NCI-H748 treated with DMSO at 0.1 percent for 48 hours (cell line): Measurements from ENCODE around the gene BCAT1.
"Not testable (repeated sequence)": the region's sequence is repeated elsewhere in the genome, so short reads cannot be mapped to it uniquely, and the experiment has no call there.

Source experiments
- DNase-seq: peaks from one replicate; lab custom pipeline; 2025; lab: John Stamatoyannopoulos, UW

Gene BCAT1

DNA sequence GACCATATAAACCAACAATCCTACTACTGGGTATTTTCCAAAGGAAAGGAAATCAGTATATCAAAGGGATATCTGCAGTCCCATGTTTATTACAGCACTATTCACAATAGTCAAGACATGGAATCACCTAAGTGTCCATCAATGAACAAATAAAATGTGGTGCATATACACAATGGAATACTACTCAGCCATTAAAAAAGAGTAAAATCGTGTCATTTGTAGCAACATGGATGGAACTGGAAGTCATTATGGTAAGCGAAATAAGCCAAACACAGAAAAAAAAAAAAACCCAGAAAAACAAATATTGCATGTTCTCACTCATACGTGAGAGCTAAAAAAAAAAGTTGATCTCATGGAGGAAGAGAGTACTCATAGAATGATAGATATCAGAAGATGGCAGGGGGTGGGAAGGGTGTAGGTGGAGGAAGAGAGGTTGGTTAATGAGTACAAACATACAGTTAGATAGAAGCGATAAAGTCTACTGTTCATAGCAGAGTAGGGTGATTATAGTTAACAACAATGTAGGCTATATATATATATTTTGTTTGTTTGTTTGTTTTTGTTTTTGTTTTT lies 49.3 kb downstream of the BCAT1 start:
- no peak for DNase-seq

GRCh38 chr12:24898606-24899005 lies 50.3 kb downstream of the BCAT1 start:
- DNase-seq, result no peak

DNA sequence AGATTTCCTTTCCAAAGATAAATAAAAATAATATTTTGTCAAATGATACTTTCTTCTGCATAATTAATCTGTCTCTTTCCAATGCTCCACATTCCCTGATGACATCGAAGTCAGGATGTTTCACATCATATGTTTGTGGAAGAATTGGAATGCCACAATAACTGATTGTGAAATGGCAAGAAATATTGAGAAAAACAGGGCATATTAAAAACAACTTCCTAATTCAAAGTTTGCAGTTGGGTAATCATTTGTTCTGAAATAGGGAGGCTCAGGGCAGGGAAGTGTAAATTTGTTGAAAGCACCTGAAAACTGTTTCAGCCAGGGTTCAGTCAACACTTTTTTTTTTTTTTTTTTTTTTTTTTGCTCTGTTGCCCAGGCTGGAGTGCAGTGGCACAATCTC lies 50.7 kb downstream of the BCAT1 start:
- no peak for DNase-seq

GRCh38 chr12:24896171-24896570 lies 52.7 kb downstream of the BCAT1 start:
- DNase-seq, result no peak

GRCh38 chr12:24895612-24896011 lies 53.3 kb downstream of the BCAT1 start:
- no peak for DNase-seq

GRCh38 chr12:24894879-24895278 lies 54.0 kb downstream of the BCAT1 start:
- no peak for DNase-seq

- DNase-seq, result no peak
These were observed 58.7 kb downstream of the BCAT1 start for GRCh38 chr12:24890048-24890803.

GRCh38 chr12:24889411-24889810 lies 59.5 kb downstream of the BCAT1 start:
- no peak for DNase-seq

DNA sequence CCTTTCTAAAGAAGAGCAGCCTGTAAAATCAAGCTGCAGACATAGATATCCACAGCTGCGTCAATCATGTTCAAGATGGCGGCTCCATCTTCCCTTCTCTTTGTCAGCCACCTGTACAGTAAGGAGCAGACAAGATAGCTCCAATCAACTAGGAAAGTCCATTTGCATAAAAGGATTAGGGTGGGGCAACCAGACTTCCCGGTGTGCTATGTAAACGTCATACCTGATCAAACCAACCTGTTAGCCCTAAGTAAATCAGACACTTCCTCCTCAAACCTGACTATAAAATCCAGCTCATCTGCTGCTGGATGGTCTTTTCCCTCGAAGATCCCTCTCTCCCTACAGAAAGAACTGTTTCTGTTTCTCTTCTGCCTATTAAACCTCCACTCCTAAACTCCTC lies 60.1 kb downstream of the BCAT1 start:
- DNase-seq, result no peak

DNA sequence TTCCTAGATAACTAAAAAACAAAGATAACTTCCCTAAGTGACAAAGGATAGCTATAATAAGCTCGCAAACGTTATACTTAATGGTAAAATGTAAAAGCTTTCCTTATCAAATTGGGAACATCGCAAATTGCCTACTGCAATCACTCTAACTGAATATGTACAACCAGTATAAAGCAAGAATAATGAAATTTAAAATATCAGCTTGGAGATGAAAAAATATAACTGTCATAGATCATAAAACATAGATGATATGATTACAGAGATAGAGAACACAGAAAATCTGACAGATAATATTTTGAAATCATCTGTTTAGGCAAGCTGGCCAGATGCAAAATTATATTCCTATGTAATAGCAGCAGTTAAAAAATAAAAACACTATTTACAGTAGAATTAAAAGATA lies 64.0 kb downstream of the BCAT1 start:
- DNase-seq, result no peak

GRCh38 chr12:24881724-24882371 lies 67.1 kb downstream of the BCAT1 start:
- no peak for DNase-seq

DNA sequence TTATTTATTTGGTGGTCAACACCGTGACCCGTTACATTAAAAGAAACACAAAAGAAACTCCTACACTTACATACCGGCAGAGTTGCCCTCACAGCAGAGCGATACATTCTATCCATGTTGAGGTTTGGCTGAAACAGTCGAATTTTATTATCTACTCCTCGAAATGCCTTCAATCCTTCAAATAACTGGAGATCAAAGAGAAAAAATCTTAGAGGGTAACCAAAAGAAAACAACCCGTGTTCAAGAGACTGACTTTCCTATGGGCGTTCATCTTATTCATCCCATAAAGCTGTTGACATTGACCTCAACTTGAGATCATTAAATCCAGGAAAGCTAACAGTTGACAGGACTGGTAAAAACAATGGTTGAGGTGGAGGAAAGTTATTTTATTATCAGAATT lies 67.7 kb downstream of the BCAT1 start:
- no peak for DNase-seq

DNA sequence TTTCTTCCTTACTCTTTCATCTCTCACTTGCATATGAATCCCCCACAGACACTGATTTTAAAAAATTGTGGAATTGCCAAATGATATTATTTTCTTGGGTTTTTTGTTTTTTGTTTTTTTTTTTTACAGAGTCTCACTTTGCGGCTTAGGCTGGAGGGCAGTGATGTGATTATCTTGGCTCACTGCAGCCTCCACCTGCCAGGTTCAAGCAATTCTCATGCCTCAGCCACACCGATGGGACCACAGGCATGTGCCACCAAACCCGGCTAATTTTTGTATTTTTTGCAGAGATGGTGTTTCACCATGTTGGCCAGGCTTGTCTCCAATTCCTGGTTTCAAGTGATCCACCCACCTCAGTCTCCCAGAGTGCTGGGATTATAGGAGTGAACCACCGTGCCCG lies 68.2 kb downstream of the BCAT1 start:
- no peak for DNase-seq

DNA sequence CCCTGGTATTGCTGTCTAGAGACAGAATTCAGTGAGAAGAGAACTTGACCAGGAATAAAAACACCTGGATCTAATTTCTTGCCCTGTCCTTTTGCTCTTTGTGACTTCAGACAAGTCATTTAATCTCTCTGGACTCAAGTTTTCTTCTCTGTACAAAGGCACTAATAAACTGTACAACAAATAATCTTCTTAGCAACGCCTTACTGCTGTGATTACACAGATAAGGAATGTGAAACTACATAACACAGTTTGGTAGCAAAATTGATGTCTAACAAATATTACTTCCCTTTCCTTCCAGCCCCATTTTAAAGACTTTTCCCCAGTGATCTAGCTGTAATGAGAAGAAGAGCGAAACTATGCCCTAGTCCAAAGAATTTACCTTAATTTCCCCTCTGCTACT lies 69.3 kb downstream of the BCAT1 start:
- DNase-seq, result no peak

DNA sequence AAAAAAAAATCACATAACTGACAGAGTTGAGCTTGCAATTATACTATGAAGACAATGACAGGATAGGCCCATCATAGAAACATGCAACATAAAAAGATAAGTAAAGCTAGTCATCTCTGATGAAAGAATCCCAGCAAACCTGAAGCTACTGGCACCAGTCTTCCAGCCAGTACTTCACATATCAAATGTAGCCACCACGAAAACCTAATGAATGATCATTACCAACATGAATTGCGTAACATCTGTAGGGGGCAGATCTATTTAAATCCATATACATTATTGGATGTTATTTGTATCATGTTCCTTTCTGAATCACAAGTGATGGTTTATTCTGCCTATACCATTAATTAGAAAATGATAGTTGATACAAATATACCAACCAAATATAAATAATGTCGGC lies 73.9 kb downstream of the BCAT1 start:
- no peak for DNase-seq

DNA sequence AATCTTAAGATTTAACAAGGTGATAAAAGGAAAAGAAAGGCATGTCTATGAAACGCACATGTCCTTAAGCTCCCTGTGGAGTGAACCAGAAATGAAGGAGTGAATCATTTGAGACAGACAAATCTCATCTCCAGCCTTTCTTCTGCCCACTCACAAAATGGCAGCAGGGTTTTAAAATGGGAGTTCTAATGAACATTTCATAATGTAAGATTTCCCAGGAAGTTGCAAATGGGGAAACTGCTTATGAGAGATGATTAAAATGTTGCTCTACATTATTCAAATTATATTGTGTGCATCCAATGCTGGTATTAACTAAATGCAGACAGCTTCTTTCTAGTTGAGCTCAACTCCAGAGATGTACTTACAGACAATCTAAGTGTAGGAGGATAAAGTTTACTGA lies 76.7 kb downstream of the BCAT1 start:
- DNase-seq, result no peak

GRCh38 chr12:24866139-24866538 lies 82.8 kb downstream of the BCAT1 start:
- DNase-seq, result not testable (repeated sequence)

GRCh38 chr12:24864796-24865125 lies 84.1 kb downstream of the BCAT1 start:
- no peak for DNase-seq

DNA sequence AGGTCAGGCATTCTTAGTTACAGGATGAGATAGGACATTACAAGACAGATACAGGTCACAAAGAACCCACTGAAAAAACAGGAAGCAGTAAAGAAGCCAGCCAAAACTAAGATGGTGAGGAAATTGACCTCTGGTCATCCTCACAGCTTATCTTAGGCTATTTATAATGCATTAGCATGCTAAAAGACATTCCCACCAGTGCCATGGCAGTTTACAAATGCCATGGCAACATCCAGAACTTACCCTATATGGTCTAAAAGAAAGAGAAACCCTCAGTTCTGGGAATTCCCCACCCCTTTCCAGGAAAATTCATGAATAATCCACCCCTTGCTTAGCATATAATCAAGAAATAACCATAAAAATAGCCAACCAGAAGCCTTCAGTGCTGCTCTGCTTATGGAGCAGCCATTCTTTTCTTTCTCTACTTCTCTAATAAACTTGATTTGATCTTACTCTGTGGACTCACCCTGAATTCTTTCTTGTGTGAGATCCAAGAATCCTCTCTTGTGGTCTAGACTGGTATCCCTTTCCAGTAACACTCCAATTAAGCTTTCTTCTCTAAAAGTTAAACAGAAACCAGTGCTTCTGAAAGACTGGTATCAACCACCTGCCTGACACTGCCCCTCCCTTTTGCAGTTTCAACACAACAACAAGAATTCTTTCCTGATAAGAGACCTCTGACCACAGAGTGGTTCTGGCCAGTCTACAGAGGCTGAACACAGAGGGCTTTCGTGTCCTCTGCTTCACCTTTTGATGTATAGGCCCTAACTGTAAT lies 86.9 kb downstream of the BCAT1 start:
- no peak for DNase-seq

GRCh38 chr12:24860546-24860945 lies 88.4 kb downstream of the BCAT1 start:
- no peak for DNase-seq

DNA sequence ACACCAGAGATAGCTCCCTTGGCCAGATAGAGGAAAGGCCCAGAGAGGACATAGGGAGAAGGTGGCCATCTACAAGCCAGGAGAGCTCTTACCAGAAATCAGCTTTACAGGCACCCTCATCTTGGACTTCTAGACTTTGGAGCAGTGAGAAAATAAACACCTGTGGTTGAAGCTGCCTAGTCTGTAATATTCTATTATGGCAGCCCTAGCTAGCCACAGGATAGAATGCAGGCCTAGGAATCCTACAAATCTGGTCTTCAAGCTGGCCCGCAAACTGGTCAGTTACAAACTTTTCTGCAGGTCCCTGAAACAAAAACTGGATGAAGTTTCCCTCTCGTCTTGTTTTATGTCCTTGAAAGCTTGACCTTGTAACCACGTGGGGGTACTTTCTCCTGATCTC lies 92.4 kb downstream of the BCAT1 start:
- DNase-seq, result no peak

DNA sequence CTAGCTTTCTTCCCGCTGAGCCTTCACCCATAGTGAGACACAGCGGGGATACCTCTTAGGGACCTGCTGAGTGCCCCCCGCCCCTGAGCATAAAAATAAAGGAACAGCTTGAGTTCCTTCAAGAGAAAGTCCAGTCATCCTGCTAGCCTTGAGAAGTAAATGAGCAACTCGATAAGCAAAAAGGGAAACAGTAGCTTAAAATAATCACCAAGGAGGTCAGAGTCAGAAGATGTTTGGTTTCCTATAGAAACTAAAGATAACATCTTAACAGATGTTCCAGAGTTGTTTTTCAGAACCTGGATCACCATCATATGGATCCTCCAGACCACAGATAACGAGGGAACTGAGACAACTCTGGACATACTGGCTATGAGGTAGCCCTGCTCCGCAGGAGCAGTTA lies 94.0 kb downstream of the BCAT1 start:
- DNase-seq, result no peak

- no peak for DNase-seq
These were observed 94.9 kb downstream of the BCAT1 start for GRCh38 chr12:24854017-24854416.
